NCI-H1436 (cell line): ENCODE data around the gene FAIM2.
"Not testable (repeated sequence)": the region's sequence is repeated elsewhere in the genome, so short reads cannot be mapped to it uniquely, and the experiment has no call there.

Experiments
- DNase-seq: peaks from one replicate; lab custom pipeline; 2025; lab: John Stamatoyannopoulos, UW

Gene FAIM2

DNA sequence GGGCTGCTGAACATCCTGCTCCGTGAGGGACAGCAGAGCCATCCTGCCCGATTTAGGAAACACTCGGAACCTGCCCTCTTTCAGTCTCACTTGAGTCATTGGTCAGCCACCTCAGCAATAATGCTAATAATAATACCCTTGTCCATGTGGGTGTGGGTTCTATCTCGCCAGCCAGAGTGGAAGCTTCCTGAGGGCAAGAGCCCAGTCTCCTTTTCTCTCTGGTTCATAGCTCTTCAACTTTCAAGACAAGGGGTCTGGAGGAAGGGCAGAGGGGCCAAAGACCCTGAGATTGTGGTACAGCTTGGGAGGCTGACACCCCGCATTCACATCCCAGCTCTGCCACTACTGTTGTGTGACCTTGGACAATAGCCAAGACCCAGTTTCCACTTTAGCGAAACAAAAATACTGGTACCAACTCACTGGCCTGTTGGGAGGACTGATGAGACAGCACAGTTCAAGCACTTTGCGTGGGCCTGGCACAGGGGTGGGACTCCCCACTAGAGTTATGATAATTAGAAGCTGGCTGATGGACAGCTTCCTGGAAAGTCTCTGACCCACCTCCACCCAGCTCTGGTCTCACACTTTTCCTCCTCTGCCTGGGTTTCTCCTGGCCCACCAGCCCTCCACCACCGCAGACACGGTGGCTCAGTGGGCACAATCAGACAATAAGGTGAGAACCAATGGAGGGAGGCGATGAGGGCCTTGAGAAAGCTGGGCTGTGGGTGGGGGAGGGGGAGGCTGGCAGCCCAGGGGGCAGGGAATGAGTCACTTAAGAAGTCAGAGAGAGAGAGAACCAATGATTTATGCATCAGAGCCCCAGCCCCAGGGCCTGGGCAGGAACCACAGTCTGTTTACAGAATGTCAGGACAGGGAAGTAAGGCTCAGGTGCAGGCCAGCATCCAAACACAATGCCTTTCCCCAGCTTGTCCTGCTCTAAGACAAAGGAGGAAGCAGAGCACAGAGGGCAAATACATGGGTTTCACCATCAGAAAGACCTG is 9.6 kb downstream of the FAIM2 start:
- DNase-seq: no peak

DNA sequence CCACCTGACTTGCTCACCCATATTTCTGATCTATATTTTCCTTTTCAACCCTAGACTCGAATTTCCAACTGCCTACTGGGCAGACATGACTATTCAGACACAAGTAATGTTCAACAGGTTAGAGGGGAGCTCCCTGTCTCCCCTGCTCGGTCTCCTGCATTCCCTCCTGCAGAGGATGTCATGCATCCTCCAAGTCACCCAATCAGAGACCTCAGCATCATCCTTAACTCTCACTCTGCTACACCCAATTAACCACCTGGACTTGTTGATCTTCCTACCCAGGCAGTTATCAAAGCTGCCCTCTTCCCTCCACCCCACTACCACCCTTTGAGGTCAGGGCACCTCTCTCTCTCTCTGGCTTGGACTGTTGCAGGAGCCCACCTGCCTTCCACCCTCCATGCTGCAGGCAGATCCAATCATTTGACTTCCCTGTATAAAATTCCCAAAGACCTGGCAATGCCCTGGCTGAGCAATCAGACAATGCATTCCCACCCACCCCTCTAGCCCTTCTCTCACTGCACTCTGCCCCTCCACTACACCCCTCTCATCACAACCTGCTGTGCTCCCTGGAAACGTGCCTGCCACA is 10.9 kb downstream of the FAIM2 start:
- no peak for DNase-seq

DNA sequence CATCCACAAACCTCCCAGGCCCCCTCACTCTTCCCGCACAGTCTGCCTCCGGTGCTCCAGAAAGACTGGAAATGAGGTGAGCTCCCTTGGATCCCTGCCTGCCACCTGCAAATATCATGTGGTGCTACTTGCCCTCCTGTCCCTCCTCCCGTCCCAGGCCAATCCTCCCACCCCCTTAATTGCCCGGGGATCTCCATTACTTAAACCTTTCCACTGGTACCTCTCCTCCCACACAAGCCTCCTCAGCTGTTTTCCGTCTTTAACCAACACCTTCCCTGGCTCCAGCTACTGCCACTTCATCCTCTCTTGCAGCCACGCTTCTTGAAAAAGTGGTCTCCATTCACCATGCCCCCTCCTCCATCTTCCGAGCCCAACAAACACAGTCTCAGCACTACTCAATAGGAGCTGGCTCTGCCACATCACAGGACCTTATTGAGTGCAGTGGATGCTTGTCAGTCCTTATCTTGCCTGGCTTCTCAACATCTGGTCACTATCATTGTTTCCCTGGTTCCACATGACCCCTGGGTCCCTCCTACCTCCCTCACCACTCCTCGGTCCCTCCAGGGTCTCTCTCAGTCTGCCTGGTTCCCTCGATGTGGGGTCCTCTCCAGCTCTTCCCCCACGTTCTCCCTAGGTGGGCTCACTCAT is 11.5 kb downstream of the FAIM2 start:
- no peak for DNase-seq

- DNase-seq: no peak
These were observed 12.2 kb downstream of the FAIM2 start for GRCh38 chr12:49891476-49891875.

- no peak for DNase-seq
These were observed 12.7 kb downstream of the FAIM2 start for GRCh38 chr12:49891012-49891411.

DNA sequence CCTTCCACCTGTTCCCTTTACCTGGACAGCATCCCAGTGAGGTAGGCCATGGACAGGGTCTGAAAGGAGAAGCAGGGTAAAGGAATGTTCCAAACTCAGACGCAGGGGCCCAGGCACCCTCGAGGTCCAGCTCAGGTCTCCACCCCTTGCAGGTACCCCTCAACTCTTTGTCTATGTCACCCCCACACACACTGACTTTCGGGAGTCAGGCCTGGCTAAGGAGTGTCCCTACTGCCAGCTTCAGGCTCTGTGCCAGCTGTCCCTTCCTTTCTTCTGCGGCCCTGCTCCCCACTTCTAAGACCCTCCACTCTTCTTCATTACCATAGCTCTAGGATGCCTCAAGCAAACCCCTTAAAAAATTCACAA is 13.6 kb downstream of the FAIM2 start:
- no peak for DNase-seq

- no peak for DNase-seq
These were observed 14.2 kb downstream of the FAIM2 start for GRCh38 chr12:49889361-49890095.

DNA sequence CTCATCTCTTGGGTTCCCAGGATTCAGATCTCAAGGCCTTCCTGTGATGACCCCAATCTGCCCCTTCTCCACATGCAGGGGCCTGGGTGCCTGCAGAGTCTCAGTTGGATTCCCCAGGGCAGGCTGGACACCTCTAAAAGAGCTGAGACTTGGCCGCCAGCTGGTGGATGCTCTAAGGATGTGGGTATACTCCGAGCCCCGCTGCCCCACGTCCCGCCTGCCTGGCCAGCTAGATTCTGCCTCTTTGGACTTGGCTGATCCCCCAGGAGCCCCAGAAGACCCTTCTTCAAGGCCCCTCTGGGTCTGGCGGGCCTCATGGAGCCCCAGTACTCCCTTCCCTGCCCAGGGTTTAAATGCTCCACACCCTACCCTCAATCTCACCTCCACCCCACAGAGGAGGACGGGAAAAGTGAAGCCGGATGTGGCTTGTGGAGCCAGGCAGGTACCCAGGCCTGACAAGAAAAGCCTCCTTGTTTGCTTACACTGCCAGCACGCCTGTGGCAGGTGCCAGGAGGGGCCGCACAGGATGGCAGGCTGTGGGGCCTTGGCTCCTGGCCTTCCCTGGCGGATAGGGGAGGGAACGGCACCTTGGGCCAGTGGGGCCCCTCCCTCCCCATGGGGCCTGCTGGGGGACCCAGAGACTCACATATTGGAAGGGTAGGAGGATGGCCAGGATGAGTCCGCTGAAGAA is 15.1 kb downstream of the FAIM2 start:
- no peak for DNase-seq

DNA sequence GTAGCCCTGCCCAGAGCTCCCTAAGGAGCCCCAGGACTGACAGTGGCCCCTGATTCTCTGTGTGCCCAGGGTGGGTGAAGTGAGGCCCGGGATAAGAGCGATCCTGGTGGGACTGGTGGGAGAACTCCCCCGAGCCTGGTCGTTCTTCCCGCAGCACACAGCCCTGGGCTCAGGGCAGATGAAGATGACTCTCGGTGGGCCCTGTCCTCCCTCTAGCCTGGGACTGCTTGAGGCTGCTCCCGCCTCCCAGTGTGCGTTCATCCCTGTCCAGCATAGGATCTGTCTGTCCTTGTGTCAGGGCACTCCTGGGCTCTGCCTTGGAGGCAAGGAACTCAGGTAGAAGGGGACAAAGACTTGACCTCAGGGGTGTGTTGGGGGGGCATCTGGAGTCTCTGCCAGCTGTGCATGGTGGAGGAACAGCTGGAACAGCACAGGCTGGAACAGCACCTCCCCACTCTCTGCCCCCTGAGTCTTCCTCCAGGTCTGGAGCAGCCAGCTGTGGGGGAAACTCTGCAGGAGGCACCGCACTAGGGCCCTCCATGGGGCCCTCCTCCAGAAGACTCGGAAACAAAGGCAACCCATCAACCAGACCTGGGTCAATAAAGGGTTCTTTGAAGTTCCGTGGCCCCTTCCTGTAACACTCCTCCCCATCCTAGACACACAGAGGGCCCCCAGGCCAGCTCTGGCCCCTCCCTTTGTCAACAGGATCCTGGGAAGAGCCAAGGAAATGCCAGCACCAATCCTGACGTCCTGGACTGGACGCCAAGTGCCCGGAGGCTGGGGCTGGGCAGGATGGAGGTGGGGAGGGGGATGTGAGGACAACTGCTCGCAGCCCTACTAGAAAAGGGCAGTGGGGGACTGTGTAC is 15.9 kb downstream of the FAIM2 start:
- no peak for DNase-seq

GRCh38 chr12:49887091-49887490 is 16.6 kb downstream of the FAIM2 start:
- DNase-seq: no peak

GRCh38 chr12:49885663-49886461 is 17.8 kb downstream of the FAIM2 start:
- DNase-seq: no peak

GRCh38 chr12:49885118-49885517 is 18.6 kb downstream of the FAIM2 start:
- no peak for DNase-seq

- DNase-seq: no peak
These were observed 20.7 kb downstream of the FAIM2 start for GRCh38 chr12:49882851-49883464.

- DNase-seq: no peak
These were observed 21.4 kb downstream of the FAIM2 start for GRCh38 chr12:49882248-49882850.

DNA sequence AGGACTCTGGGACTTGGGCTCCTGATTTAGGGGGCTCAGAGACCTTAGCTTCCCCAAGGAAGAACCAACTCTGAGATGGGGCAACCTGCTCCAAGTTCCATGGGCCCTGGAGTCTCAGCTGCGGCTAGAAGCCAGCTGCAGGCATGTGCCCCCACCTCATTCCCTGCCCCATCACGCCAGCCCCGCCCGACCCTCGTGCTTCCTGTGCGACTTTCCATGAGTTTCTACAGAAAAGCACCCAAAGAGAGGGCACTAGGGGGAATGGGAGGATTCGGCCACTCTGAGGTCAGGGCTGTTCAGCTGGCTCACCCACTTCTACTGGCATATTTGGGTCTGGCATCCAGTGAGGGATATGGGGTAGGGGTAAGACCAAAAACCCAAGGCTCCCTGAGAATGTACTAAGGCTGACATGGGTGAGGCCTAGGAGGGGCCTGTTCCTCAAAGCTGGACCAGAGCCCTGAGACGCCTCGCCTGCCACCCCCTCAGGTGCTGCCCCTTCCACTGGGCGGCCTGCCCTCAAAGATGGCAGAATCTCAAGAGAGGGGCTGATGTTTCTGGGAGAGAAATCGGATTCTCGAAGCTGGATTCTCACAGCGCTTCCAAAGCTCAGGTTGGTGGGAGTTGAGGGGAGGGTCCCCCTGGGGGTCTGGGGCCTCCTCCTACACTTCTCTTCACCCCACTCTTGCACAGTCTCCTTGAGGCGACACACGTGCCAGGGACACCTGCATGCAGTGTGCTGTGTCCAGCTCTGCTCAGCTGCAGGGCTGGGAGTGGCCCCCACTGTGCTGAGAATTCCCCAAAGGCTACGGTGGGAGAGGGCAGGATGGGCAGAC is 22.1 kb downstream of the FAIM2 start:
- no peak for DNase-seq

DNA sequence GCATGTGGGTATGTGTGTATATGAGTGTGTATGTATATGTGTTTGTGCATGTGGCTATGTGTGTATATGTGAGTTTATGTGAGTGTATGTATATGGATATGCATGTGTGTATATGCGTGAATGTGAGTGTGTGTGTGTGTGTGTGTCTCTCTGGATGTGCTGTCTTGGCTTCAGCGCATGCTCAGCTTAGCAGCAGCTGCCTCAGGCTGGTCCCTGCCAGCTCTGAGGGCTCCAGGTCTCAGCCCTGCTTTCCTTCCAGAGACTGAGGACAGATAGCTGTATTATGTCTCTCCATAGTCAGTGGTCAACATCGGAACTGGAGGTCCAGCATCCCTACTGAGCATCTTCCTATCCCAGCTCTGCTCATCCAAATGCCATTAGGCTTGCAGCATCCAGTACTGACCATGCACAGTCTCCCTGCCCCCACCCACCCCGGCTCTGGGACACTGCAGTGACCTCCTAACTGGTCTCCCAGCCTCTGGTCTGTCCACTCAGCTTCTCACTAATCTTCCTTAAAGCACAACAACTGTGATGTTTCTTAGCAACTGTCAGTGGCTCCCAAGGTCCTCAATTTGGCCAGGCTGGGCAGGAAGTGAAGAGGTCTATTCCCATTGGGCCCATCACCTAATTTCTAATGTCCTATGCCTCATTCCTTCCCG is 22.8 kb downstream of the FAIM2 start:
- no peak for DNase-seq

DNA sequence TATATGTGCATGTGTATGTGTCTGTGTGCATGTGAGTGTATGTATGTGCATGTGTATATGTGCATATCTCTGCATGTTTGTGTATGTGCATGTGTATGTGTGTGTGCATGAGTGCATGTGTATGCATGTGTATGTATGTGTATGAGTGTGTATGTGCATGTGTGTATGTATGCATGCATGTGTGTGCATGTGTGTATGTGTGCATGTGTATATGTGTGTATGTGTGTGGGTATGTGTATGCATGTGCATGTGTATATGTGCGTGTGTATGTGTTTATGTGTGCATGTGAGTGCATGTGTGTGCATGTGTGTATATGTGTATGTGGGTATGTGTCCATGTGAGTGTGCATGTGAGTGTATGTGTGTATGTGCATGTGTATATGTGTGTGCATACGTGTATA is 24.6 kb downstream of the FAIM2 start:
- DNase-seq: not testable (repeated sequence)

DNA sequence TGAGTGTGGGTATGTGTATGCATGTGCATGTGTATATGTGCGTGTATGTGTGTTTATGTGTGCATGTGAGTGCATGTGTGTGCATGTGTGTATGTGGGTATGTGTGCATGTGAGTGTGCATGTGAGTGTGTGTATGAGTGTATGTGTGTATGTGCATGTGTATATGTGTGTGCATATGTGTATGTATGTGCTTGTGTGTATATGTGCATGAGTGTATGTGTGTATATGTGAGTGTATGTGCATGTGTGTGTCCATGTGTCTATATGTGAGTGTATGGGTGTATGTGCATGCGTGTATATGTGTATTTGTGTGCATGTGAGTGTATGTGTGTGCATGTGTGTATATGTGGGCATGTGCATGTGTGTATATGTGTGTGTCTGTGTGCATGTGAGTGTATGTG is 25.7 kb downstream of the FAIM2 start:
- no peak for DNase-seq
